GM21825 (cell line): Measurements from ENCODE around the gene CFAP54.
"Not testable (repeated sequence)": the region's sequence is repeated elsewhere in the genome, so short reads cannot be mapped to it uniquely, and the experiment has no call there.

Experiments
- ATAC-seq: cut with Tn5 transposase; IDR thresholded peaks from one replicate; pipeline ENCODE4 v1.9.1; 2021; ENCODE audit warnings: mild to moderate bottlenecking, moderate library complexity; ENCODE audit not compliant: unreplicated experiment

The CFAP54 gene

DNA sequence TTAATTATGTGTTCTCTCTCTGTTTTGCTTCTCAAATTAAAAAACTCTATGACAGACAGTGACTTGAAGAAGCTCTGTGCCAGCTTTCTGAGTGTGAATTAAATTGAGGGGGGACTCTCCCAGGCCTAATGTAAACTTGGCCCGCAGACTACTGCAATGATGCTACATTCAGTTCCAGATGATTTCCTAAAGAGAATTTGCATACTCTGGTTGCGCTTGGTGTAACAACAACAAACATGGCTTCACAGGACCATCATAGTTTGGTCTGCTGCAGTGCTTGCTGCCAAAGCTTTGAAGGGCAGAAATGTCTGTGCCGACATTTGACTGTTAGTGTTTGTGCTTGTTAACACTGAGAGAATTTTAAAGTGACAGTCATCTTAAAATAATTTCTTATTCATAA is 25.0 kb downstream of the CFAP54 start:
- peak; percentile 84 for ATAC-seq

GRCh38 chr12:96516472-96517430 is 27.4 kb downstream of the CFAP54 start:
- ATAC-seq: peak; percentile 69

DNA sequence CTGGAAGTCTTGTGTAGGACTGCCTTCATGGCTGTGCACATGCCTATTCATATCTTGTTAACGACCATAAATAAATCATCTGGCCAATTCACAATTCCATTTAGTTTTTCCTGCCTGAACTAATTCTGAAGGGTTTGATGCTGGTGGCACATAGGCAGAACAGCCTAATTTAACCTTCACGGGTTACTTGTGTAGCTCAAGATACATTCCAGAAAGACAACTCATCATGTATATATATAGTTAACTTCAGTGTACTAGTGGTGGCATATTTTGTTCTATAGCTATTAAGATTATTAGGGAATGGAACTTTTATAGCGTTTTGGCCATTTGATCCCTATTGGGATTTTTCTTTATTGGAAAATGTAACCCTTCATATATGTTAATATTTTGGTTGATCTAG is 31.4 kb downstream of the CFAP54 start:
- ATAC-seq: no peak

- ATAC-seq: no peak
Observed at GRCh38 chr12:96521895-96522682, 32.7 kb downstream of the CFAP54 start.

GRCh38 chr12:96522690-96523089 is 33.3 kb downstream of the CFAP54 start:
- ATAC-seq: no peak

- no peak for ATAC-seq
Observed at GRCh38 chr12:96526110-96526509, 36.7 kb downstream of the CFAP54 start.

GRCh38 chr12:96529912-96530311 is 40.5 kb downstream of the CFAP54 start:
- no peak for ATAC-seq

GRCh38 chr12:96534339-96534738 is 45.0 kb downstream of the CFAP54 start:
- no peak for ATAC-seq

GRCh38 chr12:96548384-96548783 is 59.0 kb downstream of the CFAP54 start:
- ATAC-seq: no peak

GRCh38 chr12:96549341-96549740 is 60.0 kb downstream of the CFAP54 start:
- ATAC-seq: no peak

GRCh38 chr12:96570579-96570978 is 81.2 kb downstream of the CFAP54 start:
- no peak for ATAC-seq

- peak; percentile 90 for ATAC-seq
Observed at GRCh38 chr12:96571101-96571862, 81.9 kb downstream of the CFAP54 start.

DNA sequence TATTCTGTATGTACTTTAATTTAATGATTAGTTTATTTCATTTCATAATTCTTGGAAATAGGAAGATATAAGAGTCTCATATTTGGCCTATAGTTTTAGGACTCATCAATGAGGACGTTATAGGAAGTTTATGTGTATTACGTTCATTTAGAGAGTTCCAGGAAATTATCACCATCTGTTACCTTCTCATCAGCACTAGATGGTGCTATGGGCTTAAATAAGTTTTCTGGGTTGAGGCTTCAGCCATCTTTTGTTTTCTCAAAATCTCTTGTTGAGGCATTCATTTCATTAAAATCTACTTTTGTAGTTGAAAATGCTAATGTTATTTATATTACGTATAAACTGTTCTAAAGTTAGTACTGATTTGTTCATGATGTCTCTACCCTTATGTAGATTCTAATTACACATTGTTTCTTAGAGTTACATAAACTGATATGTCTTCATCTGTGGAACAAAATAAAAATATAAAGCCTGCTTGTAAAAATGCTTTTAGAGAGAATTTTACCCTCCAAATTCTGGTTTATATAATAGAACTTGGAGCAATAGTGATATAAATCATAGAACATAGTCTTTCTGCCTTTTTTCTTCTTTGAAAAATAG is 89.2 kb downstream of the CFAP54 start:
- peak; percentile 96 for ATAC-seq

- ATAC-seq: no peak
Observed at GRCh38 chr12:96585977-96586376, 96.6 kb downstream of the CFAP54 start.

GRCh38 chr12:96587691-96588090 is 98.3 kb downstream of the CFAP54 start:
- no peak for ATAC-seq

- no peak for ATAC-seq
Observed at GRCh38 chr12:96590970-96591369, 101.6 kb downstream of the CFAP54 start.

GRCh38 chr12:96604374-96604773 is 115.0 kb downstream of the CFAP54 start:
- not testable (repeated sequence) for ATAC-seq

GRCh38 chr12:96605684-96606083 is 116.3 kb downstream of the CFAP54 start:
- ATAC-seq: no peak

DNA sequence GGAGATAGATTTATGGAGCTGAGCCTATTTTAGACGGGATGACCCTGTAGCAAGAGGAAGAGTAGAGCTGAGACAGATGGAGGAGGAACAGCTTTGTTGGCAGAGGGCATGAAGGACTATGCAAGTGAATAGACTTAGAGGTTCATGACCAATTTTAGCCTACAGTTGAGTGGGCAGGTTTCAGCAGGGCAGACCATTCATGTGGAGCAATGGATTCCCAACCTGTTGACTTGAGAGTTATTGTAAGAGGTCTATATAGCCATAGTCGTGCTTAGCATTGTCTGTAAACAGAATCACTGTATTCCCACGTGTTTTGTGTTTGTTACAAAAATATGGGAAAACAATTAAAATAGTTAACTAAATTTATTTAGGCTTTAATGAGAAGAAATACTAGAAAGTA is 116.8 kb downstream of the CFAP54 start:
- no peak for ATAC-seq

DNA sequence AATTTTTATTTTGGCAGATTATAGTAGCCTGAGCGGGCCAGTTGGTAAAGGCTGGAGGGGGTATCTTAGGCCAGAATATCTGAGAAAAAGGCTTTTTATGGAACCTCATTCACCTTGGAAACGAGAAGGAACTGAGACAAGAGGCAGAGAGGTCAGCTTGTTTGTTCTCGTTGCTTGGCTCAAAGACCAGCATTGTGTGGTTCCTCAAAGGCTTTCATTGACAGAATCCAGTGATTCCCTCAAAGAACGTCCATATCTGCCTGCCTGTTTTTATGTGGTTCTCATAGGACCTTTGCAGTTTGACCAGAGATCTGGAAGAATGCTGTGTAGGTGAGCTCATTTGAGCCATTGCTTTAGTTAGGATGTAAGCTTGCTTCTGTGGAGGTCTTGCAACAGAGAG is 117.3 kb downstream of the CFAP54 start:
- ATAC-seq: no peak

DNA sequence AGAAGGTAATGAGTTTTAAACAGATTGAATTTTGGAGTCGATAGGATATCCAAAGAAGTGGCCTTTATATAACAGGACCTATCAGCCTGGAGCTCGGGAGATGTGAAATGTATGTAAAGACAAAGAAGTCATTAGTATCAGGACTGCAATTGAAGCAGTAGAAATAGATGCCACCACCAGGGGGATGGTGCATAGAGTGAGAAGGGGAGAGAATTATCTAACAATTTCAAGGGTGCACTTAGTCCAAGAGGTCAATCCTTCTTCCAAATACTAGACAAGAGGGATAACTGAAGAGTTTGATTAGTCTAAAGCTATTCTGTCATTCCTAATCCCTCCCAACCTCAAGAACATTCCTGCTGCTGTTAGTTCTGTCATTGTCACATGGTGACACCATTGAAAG is 127.8 kb downstream of the CFAP54 start:
- ATAC-seq: no peak
